GM18498 (cell line): ENCODE data around the gene BNC2.
"Not testable (repeated sequence)": the region's sequence is repeated elsewhere in the genome, so short reads cannot be mapped to it uniquely, and the experiment has no call there.

Experiments used
- ATAC-seq: cut with Tn5 transposase; IDR thresholded peaks from one replicate; pipeline ENCODE4 v1.9.1; 2021; ENCODE audit warnings: mild to moderate bottlenecking, moderate library complexity; ENCODE audit not compliant: unreplicated experiment

BNC2 gene

DNA sequence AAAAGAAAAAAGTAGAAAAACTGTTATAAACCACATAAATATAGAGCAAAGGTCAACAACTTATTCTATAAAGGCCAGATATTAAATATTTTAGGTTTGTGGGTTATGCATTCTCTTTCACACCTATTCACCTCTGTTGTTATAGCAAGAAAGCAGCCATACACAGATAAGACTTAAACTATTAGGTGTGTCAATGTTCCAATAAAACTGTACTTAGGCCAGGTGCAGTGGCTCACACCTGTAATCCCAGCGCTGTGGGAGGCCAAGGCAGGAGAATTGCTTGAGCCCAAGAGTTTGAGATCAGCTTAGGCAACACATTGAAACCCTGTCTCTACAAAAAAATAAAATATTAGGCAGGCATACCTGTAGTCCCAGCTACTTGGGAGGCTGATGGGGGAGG lies 314.7 kb downstream of the BNC2 start:
- ATAC-seq = no peak

DNA sequence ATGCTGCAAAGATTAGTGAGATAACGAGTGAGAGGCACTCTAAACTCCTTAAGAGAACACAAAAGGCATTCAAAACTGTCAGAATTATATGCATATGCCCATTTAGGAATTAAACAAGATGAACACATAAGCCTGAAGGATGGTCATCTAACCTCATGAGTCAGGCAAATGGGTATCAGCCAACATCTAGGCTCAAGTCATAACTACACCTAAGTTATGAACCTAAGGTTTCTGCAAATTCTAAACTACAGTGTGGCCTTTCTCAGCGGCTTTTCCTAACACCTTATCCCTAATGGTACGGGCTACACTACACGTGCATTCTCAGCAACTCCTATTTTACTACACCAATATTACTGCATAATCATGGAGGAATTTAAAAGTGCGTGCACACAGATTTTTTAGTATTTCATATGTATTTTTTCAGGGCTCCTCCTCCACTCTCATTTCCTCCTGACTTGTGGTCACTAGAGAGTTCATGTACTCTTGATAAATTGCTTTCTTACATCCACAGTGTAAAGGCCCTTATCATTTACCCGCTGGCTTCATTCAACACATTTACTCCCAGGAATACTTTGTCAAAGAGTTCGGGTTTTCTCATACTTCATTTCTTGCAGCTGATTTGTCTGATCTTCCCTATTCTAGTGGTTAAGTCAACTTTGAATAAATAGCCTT lies 316.5 kb downstream of the BNC2 start:
- ATAC-seq = no peak

DNA sequence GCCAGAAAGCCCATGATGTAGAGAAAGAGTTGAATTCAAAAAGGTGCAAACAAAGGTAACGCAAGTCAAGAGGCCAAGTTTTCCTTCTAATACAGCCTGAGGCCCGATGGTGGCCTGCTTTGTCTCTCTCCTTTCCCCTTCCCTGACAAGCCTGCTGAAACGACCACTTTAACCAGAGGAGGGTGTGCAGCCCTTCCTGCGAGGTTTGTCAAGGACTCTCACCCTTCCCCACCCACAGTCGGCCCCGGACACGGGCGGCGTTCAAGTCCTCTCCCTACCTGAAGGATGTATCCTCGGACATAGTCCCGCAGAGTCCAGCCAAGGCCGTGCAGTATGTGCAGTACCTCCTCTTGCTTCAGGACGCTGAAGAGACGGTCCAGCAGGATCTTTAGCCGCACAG lies 318.2 kb downstream of the BNC2 start:
- ATAC-seq = no peak

DNA sequence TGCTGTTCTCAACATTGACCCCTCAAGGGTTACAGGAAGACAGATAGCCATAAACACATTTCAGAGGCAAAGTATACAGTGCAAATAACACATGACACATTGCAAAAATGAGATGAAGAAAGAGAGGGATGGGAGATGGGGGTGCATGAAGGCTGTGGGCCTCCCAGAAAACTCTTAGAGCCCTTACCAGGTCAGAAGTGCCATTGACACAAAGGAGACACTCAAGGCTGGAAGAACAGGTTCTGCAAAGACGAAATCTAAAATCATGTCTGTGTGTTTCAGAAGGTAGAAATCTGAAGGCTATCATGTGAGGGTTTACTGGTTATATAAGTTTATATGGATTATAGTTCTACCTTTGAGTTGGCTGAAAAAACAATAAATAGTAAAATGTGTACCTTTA lies 318.8 kb downstream of the BNC2 start:
- ATAC-seq = no peak

DNA sequence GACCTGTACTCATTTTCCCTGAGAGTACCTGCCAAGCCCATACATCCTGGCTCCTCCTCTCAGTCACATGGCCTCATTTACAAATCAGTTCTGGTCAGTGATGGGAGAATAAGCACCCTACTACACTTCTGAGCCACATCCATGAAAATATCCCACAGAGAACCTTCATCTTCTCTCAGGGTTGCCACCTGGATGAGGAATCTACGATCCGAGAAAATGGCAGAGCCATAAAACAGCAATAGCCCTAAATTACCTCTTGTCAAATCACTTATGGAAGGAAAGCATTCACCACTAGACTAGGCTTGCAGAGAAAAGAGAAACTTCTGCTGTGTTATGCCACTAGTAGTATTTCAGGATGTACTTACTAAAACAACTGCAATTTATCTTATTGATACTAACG lies 324.8 kb downstream of the BNC2 start:
- no peak for ATAC-seq

DNA sequence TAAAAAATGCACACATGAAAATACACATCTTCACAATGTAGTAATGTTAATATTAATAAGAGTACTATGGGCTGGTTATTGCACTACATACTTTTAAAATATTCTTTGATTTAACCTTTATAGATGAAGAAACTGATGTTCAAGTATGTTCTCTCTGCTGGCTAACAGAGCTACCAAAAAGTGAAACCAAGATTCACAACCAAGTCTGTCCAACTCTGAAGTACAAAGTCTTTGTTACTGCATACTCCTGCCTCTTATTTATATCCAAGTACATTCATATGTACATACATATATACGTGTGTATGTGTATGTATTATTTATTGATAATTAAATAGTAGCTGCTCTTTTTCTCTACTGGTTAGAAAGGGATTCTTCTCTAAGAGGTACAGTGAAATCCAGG lies 325.6 kb downstream of the BNC2 start:
- ATAC-seq = no peak

GRCh38 chr9:16543686-16544085 lies 326.8 kb downstream of the BNC2 start:
- ATAC-seq = no peak

- no peak for ATAC-seq
Observed at GRCh38 chr9:16543225-16543624, 327.2 kb downstream of the BNC2 start.

- ATAC-seq = no peak
Observed at GRCh38 chr9:16542290-16542689, 328.2 kb downstream of the BNC2 start.

GRCh38 chr9:16540743-16541613 lies 329.5 kb downstream of the BNC2 start:
- no peak for ATAC-seq

DNA sequence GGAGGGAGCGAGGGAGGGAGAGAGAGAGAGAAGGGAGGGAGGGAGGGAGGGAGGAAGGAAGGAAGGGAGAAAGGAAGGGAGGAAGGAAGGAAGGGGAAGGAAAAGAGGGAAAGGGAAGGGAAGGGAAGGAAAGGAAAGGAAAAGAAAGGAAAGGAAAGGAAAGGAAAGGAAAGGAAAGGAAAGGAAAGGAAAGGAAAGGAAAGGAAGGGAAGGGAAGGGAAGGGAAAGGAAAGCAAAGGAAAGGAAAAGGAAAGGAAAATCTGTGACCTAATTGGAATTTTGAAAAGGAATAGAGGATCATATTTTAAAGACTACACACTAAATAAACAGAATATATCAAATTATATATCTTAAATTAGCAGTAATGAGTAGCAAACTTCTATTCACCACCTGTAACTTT lies 330.8 kb downstream of the BNC2 start:
- not testable (repeated sequence) for ATAC-seq

DNA sequence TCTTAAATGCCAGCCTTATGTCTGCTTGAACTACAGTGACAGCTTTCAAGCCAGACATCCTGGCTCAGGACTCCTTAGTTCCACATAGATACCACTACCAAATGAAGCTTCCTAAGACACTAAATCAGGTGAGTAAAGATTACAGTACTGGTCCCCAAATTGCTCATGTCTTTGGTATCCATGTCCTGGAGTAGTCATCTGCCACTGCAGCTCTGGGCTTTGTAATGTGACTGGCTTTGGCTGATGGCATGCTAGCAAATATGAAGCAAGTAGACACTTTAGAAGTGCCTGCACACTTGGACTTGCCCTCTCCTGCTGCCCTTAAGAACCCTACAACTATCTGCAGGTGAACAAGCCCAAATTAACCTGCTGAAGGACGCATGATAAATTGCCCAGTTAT lies 334.9 kb downstream of the BNC2 start:
- no peak for ATAC-seq

- ATAC-seq = no peak
Observed at GRCh38 chr9:16532681-16533450, 337.6 kb downstream of the BNC2 start.

DNA sequence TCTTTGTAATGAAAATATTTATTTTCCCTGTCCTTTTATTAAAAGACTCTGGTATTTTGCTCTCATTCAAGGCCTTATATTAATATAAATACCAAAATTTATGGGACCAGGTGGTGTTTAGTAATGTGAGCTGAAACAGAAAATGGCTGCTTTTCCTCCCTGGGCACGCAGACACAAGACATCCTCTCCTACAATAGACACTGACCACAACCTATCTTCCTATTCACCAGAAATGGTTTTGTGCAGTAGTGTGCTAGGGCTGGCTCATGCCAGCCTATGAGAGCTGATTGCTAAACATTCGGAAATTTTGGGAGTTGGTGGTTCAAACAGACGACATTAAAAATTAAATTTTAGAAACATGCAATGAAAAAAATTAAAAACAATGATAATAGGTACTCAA lies 338.2 kb downstream of the BNC2 start:
- no peak for ATAC-seq

GRCh38 chr9:16530669-16531642 lies 339.5 kb downstream of the BNC2 start:
- no peak for ATAC-seq

DNA sequence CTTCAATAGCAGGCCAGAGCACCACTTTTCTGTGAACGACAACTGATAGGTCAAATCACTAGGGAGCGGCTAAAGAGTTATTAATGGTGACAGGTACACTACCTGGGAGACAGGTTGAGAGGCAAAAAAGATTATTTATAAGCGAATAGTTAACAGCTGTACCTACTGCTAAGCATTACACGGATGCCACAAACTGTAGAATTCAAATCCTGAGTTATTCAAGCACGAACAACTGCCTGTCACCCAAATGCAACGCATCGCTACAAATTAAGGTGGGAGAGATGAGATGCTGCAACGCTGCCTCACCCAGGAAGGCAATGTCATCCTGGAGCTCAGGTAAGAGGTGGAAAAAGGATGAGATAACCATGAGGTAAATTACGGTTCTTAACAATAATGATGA lies 342.9 kb downstream of the BNC2 start:
- no peak for ATAC-seq

- ATAC-seq = no peak
Observed at GRCh38 chr9:16526380-16526779, 344.1 kb downstream of the BNC2 start.

DNA sequence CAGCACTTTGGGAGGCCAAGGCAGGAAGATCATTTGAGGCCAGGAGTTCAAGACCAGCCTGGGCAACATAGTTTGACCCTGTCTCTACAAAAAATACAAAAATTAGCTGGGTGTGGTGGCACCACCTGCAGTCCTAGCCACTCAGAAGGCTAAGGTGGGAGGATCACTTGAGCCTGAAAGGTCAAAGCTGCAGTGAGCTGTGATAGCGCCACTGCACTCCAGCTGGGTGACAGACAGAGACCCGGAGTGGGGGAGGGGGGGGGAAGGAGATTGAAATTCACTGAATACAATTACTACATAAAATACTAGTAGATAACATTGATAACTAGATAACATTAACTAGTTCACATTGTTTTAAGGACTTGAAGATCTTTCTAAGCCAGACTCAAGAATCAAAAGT lies 345.6 kb downstream of the BNC2 start:
- no peak for ATAC-seq

DNA sequence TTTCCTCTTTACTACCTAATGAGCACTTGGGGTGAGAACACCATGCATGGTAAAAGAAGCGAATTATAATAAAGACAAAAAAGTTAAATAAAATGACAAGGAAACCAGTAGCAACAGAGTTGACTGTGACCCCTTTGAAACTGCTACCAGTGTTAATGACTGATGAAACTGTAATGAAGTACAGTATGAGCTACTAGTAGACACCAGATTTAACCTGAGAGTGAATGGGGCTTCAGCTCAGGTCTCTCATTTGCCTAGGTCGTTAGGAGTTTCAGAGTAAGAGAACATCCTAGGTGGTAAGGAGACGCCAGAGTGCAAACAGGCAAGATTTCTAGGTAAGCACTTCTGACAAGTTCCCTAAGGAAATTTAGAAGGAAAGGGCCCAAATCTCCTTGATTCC lies 346.4 kb downstream of the BNC2 start:
- ATAC-seq = no peak

- no peak for ATAC-seq
Observed at GRCh38 chr9:16521868-16522411, 348.5 kb downstream of the BNC2 start.
